Measurements from ENCODE around the gene CRIP3.

The CRIP3 gene

DNA sequence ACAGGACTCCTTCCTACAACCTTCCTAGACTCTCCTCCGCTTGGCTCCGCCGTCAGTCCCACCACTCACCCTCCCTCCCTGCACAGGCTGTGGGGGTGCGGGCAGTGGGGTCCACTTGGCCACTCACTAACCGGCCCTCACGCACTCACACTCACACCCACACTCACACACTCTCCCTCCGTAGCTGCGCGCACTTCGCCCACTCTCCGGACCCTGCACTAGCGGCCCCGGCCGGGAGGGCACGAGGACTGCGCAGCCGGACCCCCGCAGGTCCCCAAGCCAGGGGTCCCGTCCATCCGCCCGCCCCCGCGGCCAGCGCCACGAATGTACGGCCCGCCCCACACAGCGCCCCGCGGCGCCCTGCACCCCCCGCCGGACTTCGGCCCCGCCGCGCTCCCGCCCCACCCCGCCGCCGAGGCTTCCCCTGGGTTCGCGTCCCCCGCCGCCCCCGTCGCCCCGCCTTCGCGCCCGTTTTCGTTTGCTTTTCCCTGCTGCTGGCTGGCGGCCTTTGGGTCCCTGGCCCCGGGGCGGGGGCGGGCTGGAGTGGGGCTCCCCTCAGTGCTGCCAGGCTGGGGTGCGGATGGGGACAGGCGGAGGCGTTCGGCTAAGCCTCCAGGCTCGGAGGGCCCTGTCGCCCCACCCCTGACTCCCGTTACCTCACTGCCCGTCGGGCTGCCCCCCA lies 33.6 kb downstream of the CRIP3 start:
- in situ Hi-C loops (cut with HindIII; ENCODE audit: low sequenced_read_pairs), result no loop called here

DNA sequence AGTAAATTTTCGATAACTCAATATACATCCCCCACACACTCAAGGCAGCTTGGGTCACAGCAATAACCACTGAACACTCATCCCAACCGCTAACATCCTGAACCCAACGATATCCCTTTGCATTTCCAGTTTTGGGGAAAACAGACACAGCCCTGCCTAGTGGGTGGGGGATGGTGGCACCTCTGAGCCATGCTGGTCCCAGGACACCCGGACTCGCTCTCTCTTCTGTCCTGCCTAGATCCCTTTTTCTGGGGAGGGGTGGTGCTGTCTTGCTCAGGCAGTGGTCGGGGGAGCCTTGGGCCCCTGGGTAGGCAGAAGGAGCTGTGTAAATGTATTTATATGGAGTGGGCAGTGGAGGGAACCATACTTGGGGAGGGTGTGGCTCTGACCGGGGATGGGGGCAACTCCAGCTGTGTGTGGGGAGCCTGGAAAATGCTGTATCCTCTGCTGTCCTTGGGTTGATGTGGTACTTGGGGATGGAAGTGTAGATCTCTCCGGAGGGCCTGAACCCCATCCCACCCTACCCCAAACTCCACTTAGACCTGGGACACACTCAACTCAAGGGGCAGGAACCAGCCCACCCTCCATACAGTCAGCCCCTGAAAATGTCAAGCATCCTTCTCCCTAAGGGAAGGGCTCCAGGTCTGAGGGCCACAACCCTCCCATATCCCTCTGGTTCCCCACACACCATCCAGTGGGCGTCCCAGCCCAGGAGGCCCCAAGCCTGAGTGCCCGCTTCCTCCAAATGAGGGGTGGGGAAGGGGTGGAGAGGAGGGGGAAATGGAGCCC lies 34.3 kb downstream of the CRIP3 start:
- in situ Hi-C loops (cut with HindIII; ENCODE audit: low sequenced_read_pairs), result no loop called here

DNA sequence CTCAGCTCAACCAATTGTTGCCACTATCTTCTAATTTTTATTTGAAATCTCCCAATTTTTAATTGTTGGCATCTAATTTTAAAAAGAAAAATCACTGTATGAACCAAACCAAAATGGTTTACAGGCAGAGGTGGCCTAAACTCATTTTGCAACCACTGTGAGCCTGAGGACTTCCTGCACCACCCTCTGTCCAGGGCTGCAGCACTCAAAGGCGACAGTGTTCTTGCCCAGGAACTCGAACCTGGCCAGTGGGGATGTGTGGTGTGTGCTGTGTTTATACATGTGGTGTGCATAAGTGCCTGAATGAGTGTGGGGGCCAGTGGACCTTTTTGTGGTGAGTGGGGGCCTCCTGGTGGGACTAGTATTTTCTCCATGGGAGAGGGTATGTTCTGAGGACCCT lies 34.9 kb downstream of the CRIP3 start:
- in situ Hi-C loops (cut with HindIII; ENCODE audit: low sequenced_read_pairs), result no loop called here

DNA sequence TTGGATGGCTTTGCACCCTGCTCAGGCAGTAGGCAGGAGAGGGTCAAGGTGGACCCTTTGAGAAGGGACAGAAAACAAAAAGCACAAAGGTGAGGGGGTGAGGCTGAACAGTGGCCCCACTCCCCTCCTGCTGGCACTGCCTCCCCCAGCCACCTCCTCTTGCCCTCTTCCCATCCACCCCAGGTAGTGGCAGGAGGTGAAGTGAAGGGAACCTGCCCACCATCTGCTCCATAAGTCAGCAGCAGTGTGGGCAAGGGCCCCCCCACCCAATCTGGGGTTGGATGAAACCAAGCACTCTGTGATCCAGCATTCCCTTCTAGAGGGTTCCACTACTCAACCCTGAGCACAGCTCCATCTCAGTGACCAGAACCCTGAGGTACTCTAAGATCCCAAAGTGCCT lies 36.7 kb downstream of the CRIP3 start:
- in situ Hi-C loops (cut with HindIII; ENCODE audit: low sequenced_read_pairs), result no loop called here

DNA sequence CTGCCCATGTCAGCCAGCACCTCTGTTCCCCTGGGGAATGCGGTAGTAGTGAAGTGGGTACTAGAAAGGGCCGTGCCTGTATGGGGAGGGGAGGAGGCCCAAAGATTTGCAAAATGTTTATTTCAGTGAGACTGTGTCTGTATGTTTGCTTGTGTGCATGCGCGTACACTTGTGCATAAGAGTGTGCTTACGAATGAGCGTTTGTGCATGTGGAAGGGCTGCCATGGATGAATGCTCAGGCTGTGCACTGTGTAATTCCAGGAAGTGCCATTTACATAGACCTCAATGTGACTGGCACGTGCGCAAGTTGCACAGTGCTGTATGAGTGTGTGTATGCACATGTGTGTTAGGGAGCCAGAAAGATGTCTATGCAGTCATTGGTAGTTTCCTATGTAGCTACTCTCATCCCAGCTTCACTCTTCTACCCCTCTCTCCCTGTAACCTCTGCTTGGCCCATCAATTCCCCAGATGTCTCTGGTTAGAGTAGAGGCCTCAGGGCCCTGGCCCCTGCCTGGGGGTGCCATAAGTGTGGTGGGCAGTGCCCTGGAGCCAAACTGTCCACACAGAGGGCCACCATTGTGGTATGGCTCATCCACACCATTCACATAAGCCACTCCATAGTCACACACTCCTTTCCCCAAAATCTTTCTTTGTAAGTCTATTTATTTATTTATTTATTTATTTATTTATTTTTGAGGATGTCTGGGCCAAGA lies 37.4 kb downstream of the CRIP3 start:
- in situ Hi-C loops (cut with HindIII; ENCODE audit: low sequenced_read_pairs), result no loop called here

DNA sequence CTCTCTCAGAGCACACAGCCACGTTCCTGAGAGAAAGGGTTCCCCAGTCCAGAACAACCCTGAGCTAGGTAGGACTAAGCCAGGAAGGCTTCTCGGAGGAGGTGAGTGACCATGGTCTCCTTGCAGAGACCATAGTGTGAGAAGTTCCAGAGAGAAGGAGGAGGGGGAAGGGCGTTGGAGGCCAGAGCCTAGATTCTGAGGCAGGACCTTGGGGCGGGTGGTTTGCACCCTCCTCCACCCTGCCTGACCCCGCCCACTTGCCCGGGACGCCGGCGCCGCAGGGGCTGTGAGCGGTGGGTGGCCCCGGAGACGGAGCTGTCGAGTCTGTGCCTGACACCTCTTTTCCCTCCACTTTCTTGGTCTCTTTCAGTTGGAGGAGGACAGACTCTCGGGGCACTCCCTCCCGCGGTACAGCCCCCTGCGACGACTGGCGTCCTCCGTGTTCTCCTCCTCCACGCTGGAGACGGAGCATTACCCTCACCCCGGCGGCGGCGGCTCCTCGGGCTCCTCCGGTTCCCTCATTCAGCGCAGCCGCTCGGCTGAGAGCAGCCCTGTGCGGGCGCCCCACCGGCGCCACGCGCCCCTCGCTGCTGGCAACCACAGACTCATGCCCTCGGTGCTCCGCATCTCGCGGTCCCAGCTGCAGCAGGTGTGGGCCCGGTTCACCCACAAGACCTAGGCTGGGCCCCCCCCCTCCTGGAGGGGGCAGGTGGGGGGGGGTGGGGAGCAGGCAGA lies 39.2 kb downstream of the CRIP3 start:
- in situ Hi-C loops (cut with HindIII; ENCODE audit: low sequenced_read_pairs), result no loop called here

DNA sequence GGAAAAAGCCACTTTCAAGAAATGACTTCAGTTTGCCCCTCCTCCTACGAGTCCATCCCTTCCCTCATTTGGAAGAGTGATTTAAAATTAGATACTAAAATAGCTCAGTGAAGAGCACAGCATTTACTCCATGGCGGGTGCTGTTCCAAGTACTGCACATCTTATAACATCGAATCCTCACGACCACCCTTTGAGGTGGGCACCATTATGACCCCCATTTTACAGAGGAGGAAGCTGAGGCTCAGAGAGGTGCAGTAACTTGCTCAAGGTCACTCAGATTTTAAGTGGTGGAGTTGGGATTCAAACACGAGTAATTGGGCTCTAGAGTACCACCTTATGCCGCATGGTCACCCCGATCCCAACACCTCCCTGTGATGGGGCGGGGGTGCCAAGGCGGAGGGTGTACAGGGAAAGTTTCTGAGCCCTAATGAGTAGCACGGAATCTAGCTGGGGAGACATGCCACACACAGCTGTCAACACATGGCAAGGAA lies 39.8 kb downstream of the CRIP3 start:
- in situ Hi-C loops (cut with HindIII; ENCODE audit: low sequenced_read_pairs), result no loop called here

DNA sequence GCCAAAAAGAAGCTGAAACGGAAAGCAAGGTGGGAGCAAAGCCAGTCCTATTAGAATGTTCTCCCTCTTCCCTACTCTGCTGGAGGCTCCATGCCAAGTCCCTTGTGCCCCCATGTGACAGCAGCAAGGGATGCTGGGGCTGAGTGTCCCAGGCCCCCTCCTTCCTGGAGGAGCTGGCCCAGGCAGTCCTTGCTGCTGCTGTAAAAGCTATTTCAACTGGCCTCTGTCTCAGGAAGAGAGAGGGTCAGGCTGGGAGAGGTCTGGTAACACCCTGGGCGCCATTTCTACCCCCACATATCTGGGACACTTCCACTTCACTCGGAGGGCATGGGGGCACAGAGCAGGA lies 40.3 kb downstream of the CRIP3 start:
- in situ Hi-C loops (cut with HindIII; ENCODE audit: low sequenced_read_pairs), result no loop called here

DNA sequence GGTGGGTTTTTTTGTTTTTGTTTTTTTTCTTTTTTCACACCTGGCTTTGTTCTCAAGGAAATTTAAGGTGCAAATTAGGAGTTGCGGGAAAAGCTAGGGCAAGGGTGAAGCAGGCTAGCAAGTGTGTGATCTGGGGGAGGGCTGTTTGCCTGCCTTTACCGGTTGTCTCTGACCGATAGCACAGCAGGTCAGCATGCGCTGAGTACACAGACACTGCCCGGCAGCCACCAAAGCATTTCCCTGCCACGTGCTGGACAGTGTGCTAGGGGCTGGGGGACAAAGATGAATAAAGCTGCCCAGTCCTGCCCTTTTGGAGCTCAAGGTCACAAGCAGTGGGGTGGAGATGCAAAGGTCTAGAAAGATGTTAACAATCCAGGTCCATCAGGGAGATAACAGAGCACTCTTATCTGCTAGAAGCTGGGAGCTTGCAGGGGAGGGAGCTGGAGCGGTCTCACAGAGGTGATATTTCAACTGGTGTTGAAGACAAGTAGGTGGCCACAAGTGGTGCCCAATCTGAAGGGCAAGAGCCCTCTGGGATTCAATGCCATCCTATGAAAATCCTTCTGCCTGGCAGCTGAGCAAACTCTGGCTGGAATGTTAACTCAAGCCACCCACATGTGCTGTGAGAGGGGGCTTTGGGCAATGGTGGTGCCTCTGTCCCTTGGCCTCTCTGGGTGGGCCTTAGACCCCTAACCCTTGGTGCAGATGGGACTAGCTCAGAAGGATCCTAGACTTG lies 40.8 kb downstream of the CRIP3 start:
- in situ Hi-C loops (cut with HindIII; ENCODE audit: low sequenced_read_pairs), result no loop called here

DNA sequence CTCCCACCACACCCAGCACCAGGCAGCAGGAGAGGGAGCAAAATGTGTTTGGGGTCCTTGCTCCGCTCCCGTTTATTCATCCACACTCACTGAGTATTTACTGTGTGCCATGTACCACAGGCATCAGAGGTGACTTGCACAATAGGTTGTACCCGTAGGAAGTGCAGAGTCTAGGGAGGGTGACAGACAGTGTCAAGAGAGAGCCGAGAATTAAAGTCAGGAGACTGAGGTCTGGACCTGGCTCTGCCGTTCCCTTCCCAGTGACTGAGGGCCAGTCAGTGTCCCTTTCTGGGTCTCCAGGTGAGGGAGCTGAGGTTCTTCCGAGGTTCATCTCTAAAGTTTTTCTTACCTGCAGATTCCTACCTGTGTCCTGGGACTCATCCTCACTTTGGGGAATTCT lies 43.1 kb downstream of the CRIP3 start:
- in situ Hi-C loops (cut with HindIII; ENCODE audit: low sequenced_read_pairs), result no loop called here

DNA sequence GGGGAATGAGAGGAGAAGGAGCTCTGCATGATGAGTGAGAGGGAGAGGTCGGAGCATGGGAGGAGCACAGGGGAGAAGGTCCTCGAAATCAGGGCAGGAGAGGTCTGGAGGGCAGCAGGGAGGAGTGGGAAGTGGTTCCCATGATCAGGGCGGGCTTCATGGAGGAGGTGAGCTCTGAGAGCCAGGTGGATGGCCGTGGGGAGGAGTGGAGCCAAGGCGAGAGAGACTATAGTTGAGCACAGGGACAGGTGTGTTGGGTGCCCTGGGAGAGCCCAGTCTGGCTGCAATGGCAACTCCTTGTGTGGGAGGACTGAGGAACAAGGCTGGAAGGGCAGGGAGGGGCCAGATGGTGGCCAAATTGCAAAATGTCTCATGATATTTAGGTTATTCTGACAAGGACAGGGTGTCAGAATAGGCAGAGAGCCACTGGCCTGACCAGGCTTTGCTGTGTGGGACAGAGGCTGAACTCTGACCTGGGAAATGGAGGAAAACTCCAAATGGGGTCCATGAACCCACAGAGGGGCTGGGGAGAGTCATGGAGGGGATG lies 44.0 kb downstream of the CRIP3 start:
- in situ Hi-C loops (cut with HindIII; ENCODE audit: low sequenced_read_pairs), result no loop called here

DNA sequence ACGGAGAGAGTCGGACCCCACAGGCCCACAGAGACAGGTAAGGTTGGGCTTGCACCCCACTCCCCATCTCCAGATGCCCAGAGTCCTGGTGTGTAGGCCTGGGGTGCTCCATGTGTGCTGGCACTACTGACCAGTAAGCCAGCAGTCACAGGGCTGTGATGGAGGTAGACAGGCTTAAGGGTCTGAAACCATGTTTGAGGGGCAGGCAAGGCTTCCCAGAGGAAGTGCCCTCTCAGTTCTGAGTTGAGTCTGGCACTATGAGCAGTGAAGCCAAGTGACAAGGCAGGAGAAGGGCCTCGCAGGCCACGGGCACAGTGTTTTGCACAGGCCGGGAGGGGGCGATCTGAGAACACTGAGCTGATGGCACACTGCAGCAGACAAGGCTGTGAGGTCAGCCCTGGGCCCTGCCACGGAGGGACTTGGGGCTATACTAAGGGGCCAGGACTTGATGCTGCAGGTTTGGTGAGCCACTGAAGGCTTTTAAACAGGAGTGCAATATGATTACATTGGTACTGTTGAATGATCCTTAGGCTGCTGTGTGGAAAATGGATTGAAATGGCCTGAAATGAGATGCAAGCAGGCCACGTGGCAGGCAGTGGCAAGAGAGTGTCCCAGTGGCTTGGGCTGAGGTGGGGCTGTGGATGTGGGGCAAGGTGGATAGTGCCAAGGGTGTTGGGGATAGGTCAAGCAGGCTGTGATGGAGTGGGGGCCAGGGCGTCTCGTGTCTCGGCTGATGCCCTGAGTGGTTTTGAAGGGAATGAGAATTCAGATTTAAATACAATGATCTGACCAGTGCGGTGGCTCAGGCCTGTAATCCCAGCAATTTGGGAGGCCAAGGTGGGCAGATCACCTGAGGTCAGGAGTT lies 45.1 kb downstream of the CRIP3 start:
- in situ Hi-C loops (cut with HindIII; ENCODE audit: low sequenced_read_pairs), result no loop called here

DNA sequence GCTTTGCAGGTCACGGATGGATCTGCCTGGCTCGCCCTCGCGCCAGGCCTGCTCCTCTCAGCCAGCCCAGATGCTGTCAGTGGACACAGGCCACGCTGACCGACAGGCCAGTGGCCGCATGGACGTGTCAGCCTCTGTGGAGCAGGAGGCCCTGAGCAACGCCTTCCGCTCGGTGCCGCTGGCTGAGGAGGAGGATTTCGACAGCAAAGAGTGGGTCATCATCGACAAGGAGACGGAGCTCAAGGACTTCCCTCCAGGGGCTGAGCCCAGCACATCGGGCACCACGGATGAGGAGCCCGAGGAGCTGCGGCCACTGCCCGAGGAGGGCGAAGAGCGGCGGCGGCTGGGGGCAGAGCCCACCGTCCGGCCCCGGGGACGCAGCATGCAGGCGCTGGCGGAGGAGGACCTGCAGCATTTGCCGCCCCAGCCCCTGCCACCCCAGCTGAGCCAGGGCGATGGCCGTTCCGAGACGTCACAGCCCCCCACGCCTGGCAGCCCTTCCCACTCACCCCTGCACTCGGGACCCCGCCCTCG lies 45.8 kb downstream of the CRIP3 start:
- in situ Hi-C loops (cut with HindIII; ENCODE audit: low sequenced_read_pairs), result no loop called here

DNA sequence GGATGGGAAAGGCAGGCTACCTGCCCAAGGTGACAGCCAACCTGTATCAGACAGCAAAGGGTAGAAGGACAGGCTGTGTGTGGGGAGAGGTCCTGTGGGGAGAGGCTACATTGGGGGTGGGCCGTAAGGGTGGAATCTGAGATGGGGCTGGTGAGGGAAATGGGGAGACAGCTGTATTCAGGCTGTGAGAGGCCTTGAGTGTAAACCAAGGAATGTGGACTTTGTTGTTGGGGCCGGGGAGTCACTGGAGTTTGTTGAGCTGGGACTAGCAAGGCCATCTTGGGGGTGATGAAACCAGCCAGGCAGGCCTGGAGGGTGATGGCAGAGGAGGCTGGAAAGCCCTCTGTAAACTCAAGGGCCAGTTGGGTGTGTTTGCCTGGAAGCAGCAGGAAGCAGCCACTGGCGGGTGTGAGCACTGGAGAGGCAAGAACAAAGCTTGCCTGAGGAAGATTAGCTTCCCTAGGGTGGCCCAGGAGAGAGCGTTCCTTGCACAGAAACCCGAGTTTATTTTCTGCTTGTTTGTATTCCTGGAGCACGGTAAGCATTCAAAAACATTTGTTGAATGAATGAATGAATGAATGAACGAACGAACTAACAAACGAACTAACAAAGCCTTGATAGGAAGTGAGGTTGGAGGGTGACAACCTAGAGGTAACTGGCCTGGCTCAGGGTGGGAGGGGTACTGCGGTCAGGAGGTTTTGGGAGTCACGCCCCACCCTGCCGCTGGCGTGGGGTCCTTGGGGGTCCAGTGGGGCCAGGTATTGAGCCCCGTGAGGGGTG lies 46.4 kb downstream of the CRIP3 start:
- in situ Hi-C loops (cut with HindIII; ENCODE audit: low sequenced_read_pairs), result no loop called here

DNA sequence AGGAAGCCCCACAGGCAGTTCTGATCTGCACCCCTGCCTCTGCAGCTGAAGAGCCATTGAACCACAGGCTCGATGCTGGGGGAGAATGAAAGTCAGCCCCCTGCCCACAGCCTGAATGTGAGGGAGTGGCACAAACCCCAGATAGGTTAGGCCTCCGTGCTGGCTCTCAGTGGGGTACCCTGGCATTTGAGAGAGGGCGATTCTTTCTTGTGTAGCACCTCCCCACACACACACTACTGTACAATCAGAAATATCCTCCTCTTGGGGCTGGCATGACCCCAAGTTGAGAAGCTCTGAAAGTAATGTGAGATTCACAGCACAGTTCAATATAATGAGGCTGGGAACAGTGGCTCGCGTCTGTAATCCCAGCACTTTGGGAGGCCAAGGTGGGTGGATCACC lies 47.4 kb downstream of the CRIP3 start:
- in situ Hi-C loops (cut with HindIII; ENCODE audit: low sequenced_read_pairs), result no loop called here

DNA sequence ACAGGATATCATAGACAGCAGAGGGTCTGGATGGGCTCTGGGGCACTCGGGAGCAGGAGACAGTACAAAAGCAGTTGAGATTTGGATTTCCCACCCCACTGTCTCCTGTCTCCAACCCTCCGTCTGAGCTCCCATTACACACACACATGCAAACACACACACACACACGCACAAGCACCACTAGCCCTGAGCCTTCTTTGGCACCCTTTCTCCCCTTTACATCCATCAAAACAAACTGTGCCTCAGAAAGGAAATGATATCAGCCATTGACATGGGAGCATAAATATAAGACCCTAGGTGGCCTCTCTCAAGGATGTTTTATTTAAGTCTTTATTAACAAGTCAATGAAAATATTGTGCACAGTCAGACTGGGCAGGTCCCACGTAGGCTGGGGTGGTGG lies 47.8 kb downstream of the CRIP3 start:
- in situ Hi-C loops (cut with HindIII; ENCODE audit: low sequenced_read_pairs), result no loop called here

DNA sequence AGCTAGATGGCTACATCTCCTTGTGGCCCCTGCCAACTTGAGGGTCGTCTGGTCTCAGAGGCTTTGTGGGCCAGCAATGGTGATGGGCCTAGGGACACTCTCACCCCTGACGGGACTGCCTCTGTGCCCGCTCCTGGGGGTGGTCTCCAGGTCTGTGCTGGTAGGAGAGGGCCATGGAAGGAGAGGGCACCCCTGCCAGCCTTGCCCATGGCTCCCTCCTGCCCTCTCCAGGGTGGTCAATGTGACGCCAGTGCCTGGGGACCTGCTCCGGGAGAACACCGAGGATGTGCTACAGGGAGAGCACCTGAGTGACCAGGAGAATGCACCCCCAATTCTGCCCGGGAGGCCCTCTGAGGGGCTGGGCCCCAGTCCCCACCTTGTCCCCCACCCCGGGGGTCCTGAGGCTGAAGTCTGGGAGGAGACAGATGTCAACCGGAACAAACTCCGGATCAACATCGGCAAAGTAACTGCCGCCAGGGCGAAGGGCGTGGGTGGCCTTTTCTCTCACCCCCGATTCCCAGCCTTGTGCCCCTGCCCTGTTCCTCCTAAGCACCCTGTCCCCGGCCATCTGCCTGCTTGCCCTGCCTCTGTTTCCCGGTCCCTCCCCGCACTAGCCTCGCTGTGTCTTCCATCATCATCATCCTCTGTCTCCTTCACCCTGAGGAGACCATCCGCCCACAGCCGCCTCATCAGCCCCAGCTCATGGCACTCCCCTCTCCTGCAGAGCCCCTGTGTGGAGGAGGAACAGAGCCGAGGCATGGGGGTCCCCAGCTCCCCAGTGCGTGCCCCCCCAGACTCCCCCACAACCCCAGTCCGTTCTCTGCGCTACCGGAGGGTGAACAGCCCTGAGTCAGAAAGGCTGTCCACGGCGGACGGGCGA lies 49.6 kb downstream of the CRIP3 start:
- in situ Hi-C loops (cut with HindIII; ENCODE audit: low sequenced_read_pairs), result no loop called here

Data from DLD1 (cell line).